Measurements from ENCODE around the gene FMN1.
"Not testable (repeated sequence)": the region's sequence is repeated elsewhere in the genome, so short reads cannot be mapped to it uniquely, and the experiment has no call there.

Gene FMN1

DNA sequence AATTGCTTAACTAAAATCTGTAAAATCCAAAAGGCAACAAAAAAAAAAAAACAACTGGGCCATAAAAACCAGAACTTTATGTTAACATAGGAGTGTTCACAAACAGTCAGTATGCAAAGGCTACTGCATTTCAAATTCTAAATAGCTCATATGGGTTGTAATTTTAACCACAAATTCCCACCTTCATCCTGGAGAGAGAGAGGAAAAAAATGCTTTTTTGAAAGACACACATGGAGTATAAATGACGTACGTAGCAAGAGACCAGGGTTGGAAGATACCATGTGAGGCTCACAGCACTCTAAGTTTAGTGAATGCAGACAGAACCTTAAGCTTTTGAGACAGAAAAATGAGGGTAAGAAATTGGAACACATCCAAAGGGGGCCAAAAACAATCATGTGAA lies 115.9 kb downstream of the FMN1 start:
- H3K36me3 Mint-ChIP-seq (ENCODE audit: low read depth): peaks cover 6% of the 10 kb centered on the region
- H3K4me1 Mint-ChIP-seq (ENCODE audit: low read depth): no peaks in the 10 kb centered on the region
- no peak overlapping the region for H3K27ac Mint-ChIP-seq
- H3K9me3 Mint-ChIP-seq: no peaks in the 10 kb centered on the region
- peaks cover 2% of the 10 kb centered on the region for H3K27me3 Mint-ChIP-seq
- H3K4me3 Mint-ChIP-seq: no peak overlapping the region
- intact Hi-C loops (cut with micrococcal nuclease): loop anchor here (10.0 kb wide), 1 partner anchor 126 kb away; no protein-coding TSS in a partner anchor

DNA sequence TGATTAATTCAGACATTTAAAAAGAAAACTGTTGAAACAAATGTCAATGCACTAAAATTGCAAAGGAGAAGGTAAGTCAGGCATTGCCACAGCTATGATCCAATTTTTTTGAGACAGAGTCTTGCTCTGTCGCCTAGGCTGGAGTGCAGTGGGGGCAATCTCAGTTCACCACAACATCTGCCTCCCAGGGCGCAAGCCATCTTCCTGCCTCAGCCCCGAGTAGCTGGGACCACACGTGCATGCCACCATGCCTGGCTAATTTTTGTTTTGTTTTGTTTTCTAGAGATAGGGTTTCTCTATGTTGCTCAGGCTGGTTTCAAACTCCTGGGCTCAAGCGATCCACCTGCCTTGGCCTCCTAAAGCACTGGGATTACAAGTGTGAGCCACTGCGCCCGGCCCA lies 117.6 kb downstream of the FMN1 start:
- no peaks in the 10 kb centered on the region for H3K9me3 Mint-ChIP-seq
- H3K36me3 Mint-ChIP-seq (ENCODE audit: low read depth): peaks cover 5% of the 10 kb centered on the region
- H3K27me3 Mint-ChIP-seq: peaks cover 3% of the 10 kb centered on the region
- H3K4me3 Mint-ChIP-seq: no peak overlapping the region
- intact Hi-C loops (cut with micrococcal nuclease): loop anchor here (10.0 kb wide), 1 partner anchor 128 kb away; no protein-coding TSS in a partner anchor
- no peaks in the 10 kb centered on the region for H3K4me1 Mint-ChIP-seq (ENCODE audit: low read depth)
- H3K27ac Mint-ChIP-seq: no peak overlapping the region

DNA sequence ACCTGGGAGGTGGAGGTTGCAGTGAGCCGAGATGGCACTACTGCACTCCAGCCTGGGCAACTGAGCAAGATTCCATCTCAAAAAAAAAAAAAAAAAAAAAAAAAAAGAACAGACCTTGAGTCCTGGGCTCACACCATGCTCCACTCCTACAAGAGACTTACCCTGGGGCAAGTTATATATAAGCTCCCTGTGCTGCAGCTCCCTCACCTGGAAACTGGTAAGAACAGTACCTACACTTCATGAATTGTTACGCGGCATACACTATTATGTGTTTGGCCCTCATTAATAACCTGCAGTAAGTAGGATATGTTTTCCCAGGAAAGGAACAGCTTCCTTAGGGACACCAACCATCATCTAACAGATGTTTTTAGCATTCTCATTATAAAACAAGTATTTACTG lies 119.6 kb downstream of the FMN1 start:
- no peak overlapping the region for H3K4me3 Mint-ChIP-seq
- no peaks in the 10 kb centered on the region for H3K4me1 Mint-ChIP-seq (ENCODE audit: low read depth)
- H3K9me3 Mint-ChIP-seq: no peaks in the 10 kb centered on the region

DNA sequence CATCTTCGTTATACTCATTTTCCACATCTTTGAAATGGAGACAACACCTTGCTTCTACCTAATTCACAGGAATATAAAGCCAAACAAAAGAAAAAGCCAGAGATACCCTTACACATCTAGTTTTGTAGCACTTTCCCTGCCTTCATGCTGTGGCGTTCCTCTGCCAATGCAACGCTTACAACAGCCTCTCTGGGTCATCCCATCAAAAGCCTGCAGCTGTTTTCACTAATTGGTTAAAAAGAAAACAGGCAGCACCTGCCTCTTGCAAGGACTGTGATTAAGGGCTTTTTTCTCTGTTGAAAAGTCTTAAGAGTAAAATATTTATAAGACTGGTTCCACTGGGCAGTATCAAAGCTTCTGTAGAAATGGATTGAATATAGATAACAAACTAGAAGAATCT lies 120.3 kb downstream of the FMN1 start:
- Mint-ChIP-seq H3K27ac (no peak overlapping the region), H3K9me3 (no peaks in the 10 kb centered on the region), H3K4me1 (ENCODE audit: low read depth) (peaks cover 2% of the 10 kb centered on the region), H3K4me3 (no peak overlapping the region), H3K36me3 (ENCODE audit: low read depth) (no peaks in the 10 kb centered on the region), H3K27me3 (peaks cover 4% of the 10 kb centered on the region)
- intact Hi-C loops (cut with micrococcal nuclease): loop anchor here (5.0 to 10.0 kb wide), 2 partner anchors 52 to 131 kb away; no protein-coding TSS in a partner anchor

More for the DNA sequence above, 119.6 kb downstream of the FMN1 start:
- intact Hi-C loops (cut with micrococcal nuclease): loop anchor here (5.0 to 10.0 kb wide), 2 partner anchors 53 to 130 kb away; no protein-coding TSS in a partner anchor
- peaks cover 4% of the 10 kb centered on the region for H3K27me3 Mint-ChIP-seq
- no peak overlapping the region for H3K27ac Mint-ChIP-seq
- no peaks in the 10 kb centered on the region for H3K36me3 Mint-ChIP-seq (ENCODE audit: low read depth)

DNA sequence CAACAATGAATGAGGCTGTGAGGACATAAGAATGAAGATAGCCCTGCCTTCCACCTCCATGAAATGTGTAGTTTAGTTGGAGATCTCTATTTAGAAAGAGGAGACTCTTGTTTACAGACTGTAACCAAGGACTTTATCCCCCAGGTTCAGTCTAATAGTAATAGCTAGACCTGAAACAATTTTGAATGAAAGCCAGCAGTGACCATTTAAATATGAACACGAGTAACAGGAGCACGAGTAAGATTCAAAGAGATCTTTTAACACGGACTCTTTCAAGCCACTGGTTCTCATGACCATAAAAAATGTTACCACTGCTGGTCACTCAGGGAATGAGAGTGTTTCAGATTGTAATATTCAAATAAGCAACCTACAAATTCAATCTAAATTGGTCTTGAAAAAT lies 123.1 kb downstream of the FMN1 start:
- Mint-ChIP-seq H3K4me3 (no peak overlapping the region), H3K27ac (no peak overlapping the region), H3K9me3 (no peaks in the 10 kb centered on the region), H3K4me1 (ENCODE audit: low read depth) (peaks cover 30% of the 10 kb centered on the region), H3K36me3 (ENCODE audit: low read depth) (no peaks in the 10 kb centered on the region), H3K27me3 (peaks cover 11% of the 10 kb centered on the region)
- intact Hi-C loops (cut with micrococcal nuclease): loop anchor here (5.0 to 10.0 kb wide), 2 partner anchors 49 to 133 kb away; no protein-coding TSS in a partner anchor

DNA sequence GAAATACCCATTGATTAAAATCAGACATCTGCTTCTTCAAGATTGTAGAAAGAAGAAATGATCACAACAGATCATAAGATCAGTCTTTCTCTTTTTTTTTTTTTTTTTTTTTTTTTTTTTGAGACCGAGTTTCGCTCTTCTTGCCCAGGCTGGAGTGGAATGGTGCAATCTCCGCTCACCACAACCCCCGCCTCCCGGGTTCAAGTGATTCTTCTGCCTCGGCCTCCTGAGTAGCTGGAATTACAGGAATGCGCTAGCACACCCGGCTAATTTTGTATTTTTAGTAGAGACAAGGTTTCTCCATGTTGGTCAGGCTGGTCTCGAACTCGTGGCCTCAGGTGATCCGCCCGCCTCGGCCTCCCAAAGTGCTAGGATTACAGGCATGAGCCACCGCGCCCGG lies 124.6 kb downstream of the FMN1 start:
- not testable (repeated sequence) for H3K36me3 Mint-ChIP-seq (ENCODE audit: low read depth); H3K27ac Mint-ChIP-seq; H3K9me3 Mint-ChIP-seq; H3K4me3 Mint-ChIP-seq
- Mint-ChIP-seq H3K4me1 (ENCODE audit: low read depth) (peaks cover 35% of the 10 kb centered on the region), H3K27me3 (peaks cover 12% of the 10 kb centered on the region)
- intact Hi-C loops (cut with micrococcal nuclease): loop anchor here (5.0 to 10.0 kb wide), 2 partner anchors 48 to 135 kb away; no protein-coding TSS in a partner anchor

DNA sequence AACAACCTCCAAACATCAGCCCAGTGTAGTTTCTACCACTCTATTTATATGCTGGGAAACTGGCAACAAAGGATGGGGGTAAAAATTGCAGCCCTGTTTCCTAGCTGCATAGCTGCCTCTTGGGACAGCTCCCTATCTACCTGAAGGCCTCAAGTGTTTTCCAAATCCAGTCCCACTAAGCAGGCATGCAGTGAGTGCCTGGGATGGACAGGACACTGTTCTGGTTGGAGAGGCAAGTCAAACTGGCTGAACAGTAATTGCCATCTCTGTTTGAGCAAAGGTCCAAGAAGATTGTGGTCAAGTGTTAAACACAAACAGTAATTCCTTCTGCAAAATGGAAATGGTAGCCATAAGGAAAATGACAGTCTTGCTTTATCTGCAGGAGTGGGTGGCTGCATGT lies 125.4 kb downstream of the FMN1 start:
- intact Hi-C loops (cut with micrococcal nuclease): no loop called here
- Mint-ChIP-seq H3K27me3 (peaks cover 13% of the 10 kb centered on the region), H3K36me3 (ENCODE audit: low read depth) (no peaks in the 10 kb centered on the region), H3K27ac (peak overlapping the region; percentile 94), H3K9me3 (no peaks in the 10 kb centered on the region), H3K4me3 (peak overlapping the region; percentile 59), H3K4me1 (ENCODE audit: low read depth) (peaks cover 43% of the 10 kb centered on the region)

DNA sequence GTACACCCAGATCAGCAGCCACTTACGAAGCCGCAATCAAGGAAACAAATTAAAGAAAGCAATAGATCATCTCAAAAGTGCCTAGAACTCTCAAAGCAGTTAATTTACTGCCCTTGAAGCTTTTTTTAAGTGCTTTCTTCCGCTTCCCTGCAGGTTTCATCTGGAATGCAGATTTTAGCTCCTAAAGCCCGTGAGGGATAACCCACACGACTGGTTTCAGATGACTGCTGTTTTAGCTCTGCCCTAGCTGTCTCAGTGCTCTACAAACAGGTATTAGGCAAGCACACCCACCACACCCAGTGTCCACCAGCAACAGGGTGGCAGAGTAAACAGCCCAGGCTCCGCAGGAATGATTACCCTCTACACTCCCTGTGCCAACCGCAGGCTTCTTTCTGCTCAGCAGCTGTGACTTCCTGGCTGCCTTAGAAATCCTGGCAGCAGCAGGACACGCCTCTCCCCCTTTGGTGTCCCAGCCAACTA lies 126.0 kb downstream of the FMN1 start:
- Mint-ChIP-seq H3K4me1 (ENCODE audit: low read depth) (peaks cover 46% of the 10 kb centered on the region), H3K9me3 (no peaks in the 10 kb centered on the region), H3K36me3 (ENCODE audit: low read depth) (peaks cover under 1% of the 10 kb centered on the region), H3K27me3 (peaks cover 13% of the 10 kb centered on the region), H3K27ac (peak overlapping the region; percentile 94), H3K4me3 (peak overlapping the region; percentile 81)
- intact Hi-C loops (cut with micrococcal nuclease): no loop called here

DNA sequence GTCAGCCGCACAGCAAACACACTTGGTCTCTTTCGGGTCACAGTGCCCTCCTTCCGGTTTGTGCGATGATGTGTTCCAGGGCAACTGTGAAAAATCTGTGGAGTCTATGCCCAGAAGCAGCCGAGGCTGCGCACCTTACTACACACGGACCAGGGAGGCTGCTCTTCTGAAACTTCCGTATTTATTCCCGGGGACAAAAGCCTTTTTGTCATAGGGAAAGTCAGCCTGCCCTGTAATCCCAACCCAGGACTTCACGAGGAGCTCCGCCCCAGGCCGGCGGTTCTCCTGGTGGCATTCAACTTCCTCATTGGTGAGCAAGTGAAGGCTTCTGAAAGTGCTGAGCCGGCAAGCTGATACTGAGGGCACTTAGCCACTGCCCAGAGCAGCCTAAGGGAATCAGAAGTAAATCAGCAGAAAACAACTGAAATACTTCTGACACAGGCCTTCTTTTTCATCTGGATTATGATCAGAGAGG lies 126.5 kb downstream of the FMN1 start:
- intact Hi-C loops (cut with micrococcal nuclease): no loop called here
- H3K27me3 Mint-ChIP-seq: peaks cover 13% of the 10 kb centered on the region
- H3K4me1 Mint-ChIP-seq (ENCODE audit: low read depth): peaks cover 51% of the 10 kb centered on the region
- H3K9me3 Mint-ChIP-seq: no peaks in the 10 kb centered on the region
- peaks cover 6% of the 10 kb centered on the region for H3K36me3 Mint-ChIP-seq (ENCODE audit: low read depth)
- H3K27ac Mint-ChIP-seq: peak overlapping the region; percentile 94
- peak overlapping the region; percentile 81 for H3K4me3 Mint-ChIP-seq

DNA sequence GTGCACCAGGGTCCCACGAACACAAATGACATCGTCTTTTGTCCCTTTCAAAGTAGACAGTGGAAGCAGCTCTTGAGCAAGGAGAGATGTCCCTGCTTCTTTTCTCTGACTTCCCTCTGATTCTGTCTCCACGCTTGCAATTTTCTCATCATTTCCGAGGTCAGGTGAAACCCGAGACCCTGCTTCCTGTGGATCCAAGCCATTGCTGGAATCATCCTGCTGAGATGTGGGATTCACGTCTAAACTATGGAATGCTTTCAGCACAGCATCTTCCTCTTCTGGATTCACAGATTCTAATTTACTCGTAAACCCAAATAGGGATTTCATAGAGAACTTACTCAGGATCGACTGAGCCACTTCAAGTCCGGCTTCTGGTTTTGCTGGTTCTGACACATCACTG lies 127.1 kb downstream of the FMN1 start:
- intact Hi-C loops (cut with micrococcal nuclease): no loop called here
- no peaks in the 10 kb centered on the region for H3K9me3 Mint-ChIP-seq

DNA sequence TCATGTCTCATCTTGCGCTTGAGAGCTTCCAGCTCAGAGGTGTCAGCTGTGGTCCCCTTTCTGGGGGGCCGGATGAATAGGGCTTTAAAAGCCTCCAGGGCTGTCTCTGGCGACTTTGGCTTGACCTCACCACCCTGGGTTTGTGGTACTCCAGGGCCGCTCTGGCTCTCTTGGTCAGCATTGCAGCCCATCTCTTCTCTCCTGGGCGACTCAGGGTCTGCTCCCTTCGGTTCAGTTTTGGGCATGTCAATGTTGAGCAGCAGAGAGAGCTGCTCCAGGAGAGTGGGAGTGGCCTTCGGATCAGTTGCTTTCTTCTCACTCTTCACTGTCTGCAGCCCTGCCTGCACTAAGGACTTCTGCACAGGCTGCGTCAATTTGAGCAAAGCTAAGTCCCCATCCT lies 127.9 kb downstream of the FMN1 start:
- H3K9me3 Mint-ChIP-seq: no peaks in the 10 kb centered on the region
- H3K4me3 Mint-ChIP-seq: no peak overlapping the region
- H3K27ac Mint-ChIP-seq: peak overlapping the region; percentile 94
- H3K36me3 Mint-ChIP-seq (ENCODE audit: low read depth): peaks cover 9% of the 10 kb centered on the region
- intact Hi-C loops (cut with micrococcal nuclease): no loop called here
- peaks cover 52% of the 10 kb centered on the region for H3K4me1 Mint-ChIP-seq (ENCODE audit: low read depth)
- peaks cover 11% of the 10 kb centered on the region for H3K27me3 Mint-ChIP-seq

More for the DNA sequence above, 127.1 kb downstream of the FMN1 start:
- Mint-ChIP-seq H3K4me1 (ENCODE audit: low read depth) (peaks cover 52% of the 10 kb centered on the region), H3K27me3 (peaks cover 13% of the 10 kb centered on the region), H3K27ac (peak overlapping the region; percentile 94), H3K4me3 (peak overlapping the region; percentile 81), H3K36me3 (ENCODE audit: low read depth) (peaks cover 9% of the 10 kb centered on the region)

DNA sequence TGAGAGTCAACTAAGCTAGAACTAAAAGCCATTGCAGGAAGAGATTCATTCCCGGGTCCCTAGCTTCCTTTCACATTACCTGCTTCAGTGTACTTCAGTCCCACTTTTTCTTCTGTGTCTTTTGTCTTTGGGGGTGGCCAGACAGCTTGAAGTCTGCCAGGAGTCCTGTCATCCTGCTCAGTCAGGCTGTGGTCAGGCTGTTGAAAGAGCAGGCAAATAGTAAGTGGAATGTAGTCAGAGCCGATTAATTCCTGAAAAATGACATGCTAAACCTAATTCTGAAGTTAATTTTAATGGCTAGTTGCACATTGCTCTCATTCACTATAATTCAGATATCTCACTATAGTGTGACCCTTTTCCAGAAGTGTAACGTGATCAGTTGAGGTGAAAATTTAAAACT lies 129.6 kb downstream of the FMN1 start:
- Mint-ChIP-seq H3K4me3 (no peak overlapping the region), H3K27me3 (peaks cover 11% of the 10 kb centered on the region), H3K36me3 (ENCODE audit: low read depth) (peaks cover 9% of the 10 kb centered on the region), H3K4me1 (ENCODE audit: low read depth) (peaks cover 52% of the 10 kb centered on the region), H3K27ac (peak overlapping the region; percentile 21), H3K9me3 (no peaks in the 10 kb centered on the region)
- intact Hi-C loops (cut with micrococcal nuclease): no loop called here

DNA sequence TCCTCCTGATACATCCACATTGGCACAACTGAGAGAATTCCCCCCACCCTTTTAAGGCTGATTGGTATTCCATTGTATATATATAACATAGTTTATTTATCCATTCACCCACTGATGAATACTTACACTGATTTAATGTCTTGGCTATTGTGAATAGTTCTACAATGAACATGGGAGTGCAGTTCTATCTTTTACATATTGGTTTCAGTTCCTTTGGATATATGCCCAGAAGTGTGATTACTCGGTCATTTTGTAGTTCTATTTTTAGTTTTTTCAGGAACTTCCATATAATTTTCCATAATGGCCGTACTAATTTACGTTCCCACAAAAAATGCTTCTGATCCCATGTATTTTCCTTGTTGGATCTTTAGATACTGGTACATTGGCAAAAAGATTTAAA lies 135.3 kb downstream of the FMN1 start:
- Mint-ChIP-seq H3K27me3 (peaks cover 3% of the 10 kb centered on the region), H3K9me3 (no peaks in the 10 kb centered on the region), H3K4me1 (ENCODE audit: low read depth) (peaks cover 25% of the 10 kb centered on the region), H3K27ac (no peak overlapping the region), H3K36me3 (ENCODE audit: low read depth) (peaks cover 18% of the 10 kb centered on the region), H3K4me3 (no peak overlapping the region)
- intact Hi-C loops (cut with micrococcal nuclease): no loop called here

DNA sequence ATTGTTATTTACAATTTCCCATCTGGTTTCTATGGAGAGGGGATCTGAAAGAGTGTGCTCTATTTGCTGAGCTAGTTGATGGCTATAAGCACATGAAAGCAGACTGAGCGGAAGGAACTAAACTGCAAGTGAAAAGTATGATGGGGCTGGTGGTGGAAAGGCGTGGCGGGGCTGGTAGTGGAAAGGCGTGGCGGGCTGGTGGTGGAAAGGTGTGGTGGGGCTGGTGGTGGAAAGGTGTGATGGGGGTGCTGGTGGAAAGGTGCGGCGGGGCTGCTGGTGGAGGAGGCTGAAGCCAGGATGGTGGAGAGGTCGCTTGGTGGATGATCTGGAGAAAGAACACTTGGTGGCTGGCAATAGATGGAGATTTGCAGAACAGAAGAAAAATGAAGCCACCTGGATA lies 136.7 kb downstream of the FMN1 start:
- Mint-ChIP-seq H3K9me3 (no peaks in the 10 kb centered on the region), H3K27me3 (peaks cover 3% of the 10 kb centered on the region)

DNA sequence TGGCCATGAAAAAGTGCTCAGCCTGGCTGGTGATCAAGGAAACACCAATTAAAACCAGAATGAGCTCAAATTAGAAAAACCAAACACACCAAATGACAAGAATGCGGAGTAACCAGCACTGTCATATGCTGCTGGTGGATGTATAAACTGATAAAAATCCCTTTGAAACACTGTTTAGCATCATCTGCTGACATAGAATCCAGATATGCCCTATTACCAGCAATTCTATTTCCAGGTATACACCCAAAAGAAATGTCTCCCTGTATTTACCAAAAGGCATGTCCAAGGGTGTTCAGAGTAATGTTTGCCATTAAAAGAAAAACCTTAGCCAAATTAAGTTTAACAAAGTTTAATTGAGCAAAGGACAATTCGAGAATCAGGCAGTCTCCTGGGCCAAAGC lies 138.6 kb downstream of the FMN1 start:
- H3K4me1 Mint-ChIP-seq (ENCODE audit: low read depth): peaks cover 15% of the 10 kb centered on the region
- H3K4me3 Mint-ChIP-seq: no peak overlapping the region
- intact Hi-C loops (cut with micrococcal nuclease): no loop called here
- no peak overlapping the region for H3K27ac Mint-ChIP-seq
- H3K27me3 Mint-ChIP-seq: peaks cover 3% of the 10 kb centered on the region
- no peaks in the 10 kb centered on the region for H3K9me3 Mint-ChIP-seq
- peaks cover 15% of the 10 kb centered on the region for H3K36me3 Mint-ChIP-seq (ENCODE audit: low read depth)

More for the DNA sequence above, 136.7 kb downstream of the FMN1 start:
- intact Hi-C loops (cut with micrococcal nuclease): no loop called here
- H3K36me3 Mint-ChIP-seq (ENCODE audit: low read depth): peaks cover 16% of the 10 kb centered on the region
- H3K4me3 Mint-ChIP-seq: no peak overlapping the region
- peaks cover 15% of the 10 kb centered on the region for H3K4me1 Mint-ChIP-seq (ENCODE audit: low read depth)
- H3K27ac Mint-ChIP-seq: peak overlapping the region; percentile 16
